ENCODE results near the gene SKI. TPM values are rescaled to one million over a fixed set of nuclear protein-coding genes. Genes with fewer than 3 reads are reported as not detected.

The SKI gene
- total RNA-seq, 1 experiment from 2014 or later: 89.5 TPM

- Histone ChIP-seq H3K9me3 (ENCODE audit: control insufficient read depth, low read depth, low read length) (no peaks in the 10 kb centered on the region), H2AFZ (ENCODE audit: low read length) (no peak overlapping the region), H3K79me2 (ENCODE audit: insufficient read depth, low read length) (no peaks in the 10 kb centered on the region), H4K8ac (replicated peaks; ENCODE audit: insufficient read length, low read depth, low read length) (no peak overlapping the region), H2BK12ac (ENCODE audit: insufficient read length, low read depth, low read length) (no peak overlapping the region), H2BK5ac (ENCODE audit: insufficient read length, low read length) (no peak overlapping the region), H4K91ac (ENCODE audit: insufficient read length, low read depth, low read length) (no peak overlapping the region), H3K79me1 (ENCODE audit: insufficient read depth, low read depth, low read length, poor library complexity, severe bottlenecking) (no peaks in the 10 kb centered on the region), H3K27ac (ENCODE audit: insufficient read length, low read depth, low read length) (no peak overlapping the region), H3K4me2 (ENCODE audit: insufficient read depth, insufficient read length, low read length) (no peak overlapping the region), H3K4me1 (ENCODE audit: insufficient read depth, low read length) (no peaks in the 10 kb centered on the region), H3K27me3 (ENCODE audit: insufficient read depth, low read length) (no peaks in the 10 kb centered on the region), H3K23ac (ENCODE audit: insufficient read length, low read depth, low read length) (no peak overlapping the region), H3K56ac (ENCODE audit: insufficient read length, low read depth, low read length) (no peak overlapping the region), H2BK20ac (ENCODE audit: low read depth, low read length, poor library complexity, severe bottlenecking) (no peak overlapping the region), H2AK5ac (ENCODE audit: insufficient read length, low read length) (no peak overlapping the region), H3K4ac (ENCODE audit: low read depth, low read length) (no peak overlapping the region), H3T11ph (ENCODE audit: low read length) (no peak overlapping the region), H4K5ac (ENCODE audit: insufficient read length, low read depth, low read length) (no peak overlapping the region), H3K23me2 (ENCODE audit: insufficient read length, low read depth, low read length, poor library complexity, severe bottlenecking) (no peaks in the 10 kb centered on the region), H2BK120ac (ENCODE audit: low read depth, low read length, poor library complexity, severe bottlenecking) (no peak overlapping the region), H2BK15ac (ENCODE audit: low read depth, low read length) (no peak overlapping the region), H3K14ac (ENCODE audit: insufficient read depth, low read length) (no peak overlapping the region; the same call in 1 of the 2 replicates), H4K20me1 (ENCODE audit: control insufficient read depth, insufficient read depth, insufficient read length) (no peaks in the 10 kb centered on the region), H3K18ac (ENCODE audit: insufficient read length, low read depth, low read length) (no peak overlapping the region), H3K9ac (ENCODE audit: extremely low read depth, insufficient read length, low read length) (no peak overlapping the region)
- H3K27me3 Mint-ChIP-seq (ENCODE audit: low read depth): no peaks in the 10 kb centered on the region
- DNase-seq: no peak
- H3K4me3 Mint-ChIP-seq: no peak overlapping the region
- no peaks in the 10 kb centered on the region for H3K36me3 Mint-ChIP-seq (ENCODE audit: insufficient read depth in 1 of 3, low read depth in 3 of 3)
- peaks cover 0 to 4% of the 10 kb centered on the region in 2 experiments; a peak in 1 of 4 replicates for H3K4me1 Mint-ChIP-seq
- WGBS (ENCODE audit: extremely low coverage, insufficient read length, low lambda C conversion rate): no CpG with 5 or more reads among the region's 39 CpGs
- TF ChIP-seq CTCF (conservative IDR thresholded peaks at IDR 0.05): no peak
- H3K9me3 Mint-ChIP-seq: no peaks in the 10 kb centered on the region
- H3K27ac Mint-ChIP-seq: no peak overlapping the region
Measured at GRCh38 chr1:2343023-2343935, 115.2 kb downstream of the SKI start.
